Measurements from ENCODE around the gene PCDH9. TPM values are rescaled to one million over a fixed set of nuclear protein-coding genes. Genes with fewer than 3 reads are reported as not detected.

PCDH9 gene
- total RNA-seq, 1 donor from 2014 or later, result 10.4 TPM

DNA sequence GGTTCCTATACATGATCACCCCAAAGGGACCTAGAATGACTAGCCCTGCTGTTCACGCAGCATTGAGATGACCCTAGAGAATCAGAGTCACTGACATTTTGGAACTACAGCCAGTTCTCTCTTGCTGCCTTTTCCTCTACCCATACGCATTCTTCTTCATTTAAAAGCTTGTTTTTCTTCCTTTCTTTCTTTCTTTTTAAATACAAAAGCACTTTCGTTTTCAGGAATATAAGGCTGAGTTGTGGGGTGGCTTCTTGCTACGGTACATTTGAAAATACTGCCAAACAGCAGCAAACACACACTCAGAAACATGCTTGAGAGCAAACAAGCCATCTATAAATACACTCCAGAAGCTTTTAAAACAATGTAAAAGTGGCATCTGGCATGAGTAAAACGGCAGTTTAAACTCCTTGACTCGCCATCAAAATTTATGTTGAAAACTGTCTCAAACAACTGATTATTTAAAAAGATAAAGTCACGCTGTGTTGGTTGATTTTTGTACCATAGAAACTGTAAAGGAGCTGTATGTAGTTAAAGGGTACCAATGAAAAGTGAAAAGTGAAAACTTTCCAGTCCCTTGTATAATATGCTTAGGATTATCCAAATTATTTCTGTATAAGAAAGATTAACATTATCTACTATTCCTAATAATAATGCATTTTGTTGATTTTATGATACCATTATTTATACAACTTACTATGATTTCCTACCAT lies 95.6 kb downstream of the PCDH9 start:
- Mint-ChIP-seq H3K27me3 (ENCODE audit: low read depth, unreplicated experiment) (no peaks in the 10 kb centered on the region), H3K4me1 (ENCODE audit: low read depth, unreplicated experiment) (peaks cover 2% of the 10 kb centered on the region), H3K27ac (ENCODE audit: unreplicated experiment) (no peak overlapping the region), H3K4me3 (ENCODE audit: unreplicated experiment) (no peak overlapping the region), H3K36me3 (ENCODE audit: low read depth, unreplicated experiment) (no peaks in the 10 kb centered on the region), H3K9me3 (ENCODE audit: unreplicated experiment) (no peaks in the 10 kb centered on the region)
- DNase-seq (ENCODE audit: low read depth) (no peak), FAIRE-seq (no peak)
- H3K79me2 ChIP-seq (ENCODE audit: insufficient read depth, low read length), result no peaks in the 10 kb centered on the region
- no peaks in the 10 kb centered on the region for H3K27me3 ChIP-seq (ENCODE audit: insufficient read depth, low read length)
- no peak for TF ChIP-seq EZH2 (IDR thresholded peaks at IDR 0.05; ENCODE audit: insufficient read depth, low read length)
- TF ChIP-seq, protein P1, sequence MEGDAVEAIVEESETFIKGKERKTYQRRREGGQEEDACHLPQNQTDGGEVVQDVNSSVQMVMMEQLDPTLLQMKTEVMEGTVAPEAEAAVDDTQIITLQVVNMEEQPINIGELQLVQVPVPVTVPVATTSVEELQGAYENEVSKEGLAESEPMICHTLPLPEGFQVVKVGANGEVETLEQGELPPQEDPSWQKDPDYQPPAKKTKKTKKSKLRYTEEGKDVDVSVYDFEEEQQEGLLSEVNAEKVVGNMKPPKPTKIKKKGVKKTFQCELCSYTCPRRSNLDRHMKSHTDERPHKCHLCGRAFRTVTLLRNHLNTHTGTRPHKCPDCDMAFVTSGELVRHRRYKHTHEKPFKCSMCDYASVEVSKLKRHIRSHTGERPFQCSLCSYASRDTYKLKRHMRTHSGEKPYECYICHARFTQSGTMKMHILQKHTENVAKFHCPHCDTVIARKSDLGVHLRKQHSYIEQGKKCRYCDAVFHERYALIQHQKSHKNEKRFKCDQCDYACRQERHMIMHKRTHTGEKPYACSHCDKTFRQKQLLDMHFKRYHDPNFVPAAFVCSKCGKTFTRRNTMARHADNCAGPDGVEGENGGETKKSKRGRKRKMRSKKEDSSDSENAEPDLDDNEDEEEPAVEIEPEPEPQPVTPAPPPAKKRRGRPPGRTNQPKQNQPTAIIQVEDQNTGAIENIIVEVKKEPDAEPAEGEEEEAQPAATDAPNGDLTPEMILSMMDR (IDR thresholded peaks at IDR 0.05; ENCODE audit: insufficient read depth, low read depth, low read length), result no peak
- no peaks in the 10 kb centered on the region for H4K20me1 ChIP-seq (ENCODE audit: insufficient read depth, low read length)
- H2AFZ ChIP-seq (ENCODE audit: low read depth, low read length), result peak overlapping the region; percentile 57
- peak overlapping the region; percentile 58 for H3K9ac ChIP-seq (ENCODE audit: low read length)
- no peaks in the 10 kb centered on the region for H3K36me3 ChIP-seq (ENCODE audit: insufficient read depth, low read length)
- peak overlapping the region; percentile 34 for H3K4me3 ChIP-seq (ENCODE audit: insufficient read depth, low read depth, low read length)
- no peaks in the 10 kb centered on the region for H3K9me3 ChIP-seq (ENCODE audit: insufficient read depth, low read depth, low read length)
- H3K27ac ChIP-seq (ENCODE audit: low read depth, low read length), result no peak overlapping the region
- no peaks in the 10 kb centered on the region for H3K4me1 ChIP-seq (ENCODE audit: insufficient read depth, low read length)
- peak overlapping the region; percentile 83 for H3K4me2 ChIP-seq (ENCODE audit: low read length)

DNA sequence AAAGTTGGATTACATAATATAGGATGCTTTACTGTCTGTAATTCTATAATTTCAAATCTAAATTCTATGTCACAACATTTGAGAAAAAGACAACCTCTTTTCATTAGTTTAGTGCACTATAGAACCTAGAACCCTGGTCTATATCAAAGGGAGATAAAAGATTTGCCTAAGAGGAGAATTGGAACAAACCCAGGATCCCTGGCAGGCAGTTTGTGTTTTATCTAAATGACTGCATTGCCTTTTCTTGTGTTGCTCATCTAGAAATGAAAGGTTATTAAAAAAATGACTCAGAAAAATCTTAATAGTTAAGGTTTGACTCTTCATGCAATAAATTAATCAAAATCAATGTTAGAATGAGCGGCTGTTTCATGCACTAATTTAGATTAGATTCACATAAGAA lies 96.7 kb downstream of the PCDH9 start:
- peaks cover 2% of the 10 kb centered on the region for H3K4me1 Mint-ChIP-seq (ENCODE audit: low read depth, unreplicated experiment)
- Histone ChIP-seq H2AFZ (ENCODE audit: low read depth, low read length) (no peak overlapping the region), H3K27me3 (ENCODE audit: insufficient read depth, low read length) (no peaks in the 10 kb centered on the region), H3K9me3 (ENCODE audit: insufficient read depth, low read depth, low read length) (no peaks in the 10 kb centered on the region), H3K27ac (ENCODE audit: low read depth, low read length) (no peak overlapping the region), H3K4me1 (ENCODE audit: insufficient read depth, low read length) (no peaks in the 10 kb centered on the region), H3K9ac (ENCODE audit: low read length) (no peak overlapping the region), H3K79me2 (ENCODE audit: insufficient read depth, low read length) (no peaks in the 10 kb centered on the region), H3K4me3 (ENCODE audit: insufficient read depth, low read depth, low read length) (no peak overlapping the region), H3K36me3 (ENCODE audit: insufficient read depth, low read length) (no peaks in the 10 kb centered on the region), H4K20me1 (ENCODE audit: insufficient read depth, low read length) (no peaks in the 10 kb centered on the region), H3K4me2 (ENCODE audit: low read length) (no peak overlapping the region)
- H3K27me3 Mint-ChIP-seq (ENCODE audit: low read depth, unreplicated experiment), result no peaks in the 10 kb centered on the region
- no peak for FAIRE-seq
- TF ChIP-seq EZH2 (IDR thresholded peaks at IDR 0.05; ENCODE audit: insufficient read depth, low read length), result no peak
- H3K36me3 Mint-ChIP-seq (ENCODE audit: low read depth, unreplicated experiment), result no peaks in the 10 kb centered on the region
- peak; percentile 18 for DNase-seq (ENCODE audit: low read depth)
- H3K27ac Mint-ChIP-seq (ENCODE audit: unreplicated experiment), result no peak overlapping the region
- no peaks in the 10 kb centered on the region for H3K9me3 Mint-ChIP-seq (ENCODE audit: unreplicated experiment)
- no peak overlapping the region for H3K4me3 Mint-ChIP-seq (ENCODE audit: unreplicated experiment)

DNA sequence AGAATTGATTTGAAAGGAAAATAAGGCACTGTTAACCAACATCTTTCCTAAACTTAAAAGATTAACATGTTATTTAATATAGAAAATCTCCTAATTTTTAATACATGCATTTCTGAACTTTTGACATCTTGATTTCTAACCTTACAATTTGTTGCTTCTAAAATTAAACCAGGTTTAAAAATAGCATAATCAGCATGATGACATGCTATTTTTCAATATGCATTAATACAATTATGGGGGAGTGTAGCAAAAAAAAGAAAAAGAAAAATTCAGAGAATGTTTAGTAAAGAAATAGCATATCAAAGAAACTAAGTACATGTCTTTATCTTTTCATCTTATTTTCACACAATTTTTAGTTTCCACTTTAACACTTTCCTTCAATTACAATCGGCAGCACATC lies 98.7 kb downstream of the PCDH9 start:
- Mint-ChIP-seq H3K27me3 (ENCODE audit: low read depth, unreplicated experiment) (no peaks in the 10 kb centered on the region), H3K9me3 (ENCODE audit: unreplicated experiment) (no peaks in the 10 kb centered on the region), H3K4me3 (ENCODE audit: unreplicated experiment) (no peak overlapping the region), H3K4me1 (ENCODE audit: low read depth, unreplicated experiment) (peaks cover 6% of the 10 kb centered on the region), H3K36me3 (ENCODE audit: low read depth, unreplicated experiment) (no peaks in the 10 kb centered on the region), H3K27ac (ENCODE audit: unreplicated experiment) (no peak overlapping the region)
- Histone ChIP-seq H3K9me3 (ENCODE audit: insufficient read depth, low read depth, low read length) (no peaks in the 10 kb centered on the region), H3K4me2 (ENCODE audit: low read length) (no peak overlapping the region), H3K4me1 (ENCODE audit: insufficient read depth, low read length) (no peaks in the 10 kb centered on the region), H2AFZ (ENCODE audit: low read depth, low read length) (no peak overlapping the region), H3K9ac (ENCODE audit: low read length) (no peak overlapping the region), H4K20me1 (ENCODE audit: insufficient read depth, low read length) (no peaks in the 10 kb centered on the region), H3K4me3 (ENCODE audit: insufficient read depth, low read depth, low read length) (no peak overlapping the region), H3K27me3 (ENCODE audit: insufficient read depth, low read length) (no peaks in the 10 kb centered on the region), H3K79me2 (ENCODE audit: insufficient read depth, low read length) (no peaks in the 10 kb centered on the region), H3K36me3 (ENCODE audit: insufficient read depth, low read length) (no peaks in the 10 kb centered on the region), H3K27ac (ENCODE audit: low read depth, low read length) (no peak overlapping the region)
- DNase-seq (ENCODE audit: low read depth), result no peak
- no peak for FAIRE-seq
- TF ChIP-seq EZH2 (IDR thresholded peaks at IDR 0.05; ENCODE audit: insufficient read depth, low read length), result no peak
- TF ChIP-seq, protein P1 (IDR thresholded peaks at IDR 0.05; ENCODE audit: insufficient read depth, low read depth, low read length), result no peak

Data from astrocyte (in vitro differentiated cells and primary cell).